HCT116 (cell line): Measurements from ENCODE around the gene GUCA2B.

Source experiments
- CEBPB ChIP-seq: IDR thresholded peaks from 2 replicates; pipeline ENCODE4 v1.6.1; 2012; ENCODE audit warnings: low read depth
- EGR1 ChIP-seq: IDR thresholded peaks from 2 replicates; pipeline ENCODE4 v1.6.1; 2012; ENCODE audit warnings: low read depth
- EZH2 ChIP-seq: fragments of 200-600 bp; sonication (generic); IDR thresholded peaks from 2 replicates; pipeline ENCODE4 v1.6.1; 2017; ENCODE audit warnings: antibody characterized with exemption, mixed run types
- JUND ChIP-seq: IDR thresholded peaks from 2 replicates; pipeline ENCODE4 v1.6.1; 2012
- POLR2A ChIP-seq: IDR thresholded peaks from 2 replicates; pipeline ENCODE4 v1.7.0; 2011; ENCODE audit warnings: borderline replicate concordance; ENCODE audit not compliant: insufficient read depth, insufficient read length; ENCODE audit errors: extremely low read depth
- POLR2AphosphoS5 ChIP-seq: IDR thresholded peaks from 2 replicates; pipeline ENCODE4 v1.6.1; 2011; ENCODE audit warnings: mild to moderate bottlenecking, low read depth, low read length, moderate library complexity
- RAD21 ChIP-seq: IDR thresholded peaks from 2 replicates; pipeline ENCODE4 v1.6.1; 2012; ENCODE audit warnings: low read depth, mild to moderate bottlenecking
- REST ChIP-seq: IDR thresholded peaks from 2 replicates; pipeline ENCODE4 v1.6.1; 2012; ENCODE audit warnings: low read depth
- SP1 ChIP-seq: IDR thresholded peaks from 2 replicates; pipeline ENCODE4 v1.6.1; 2012; ENCODE audit warnings: low read depth
- SRF ChIP-seq: IDR thresholded peaks from 2 replicates; pipeline ENCODE4 v1.6.1; 2012; ENCODE audit warnings: low read depth
- YY1 ChIP-seq: IDR thresholded peaks from 2 replicates; pipeline ENCODE4 v1.6.1; 2011; ENCODE audit warnings: low read length, low read depth, moderate library complexity, mild to moderate bottlenecking; ENCODE audit not compliant: insufficient replicate concordance; ENCODE audit errors: extremely low read depth
- ZNF274 ChIP-seq: fragments of 200-500 bp; sonication (Bioruptor generic); IDR thresholded peaks from 2 replicates; pipeline ENCODE4 v1.6.1; 2014; ENCODE audit warnings: mild to moderate bottlenecking, low read depth, low read length, inconsistent platforms
- TF ChIP-seq, protein P1 (sequence below), 3 experiments: fragments of 200-600 bp in 1 of 3; sonication (generic) in 1 of 3; IDR thresholded peaks in 2 of 3; conservative IDR thresholded peaks in 1 of 3; 2 replicates each; pipeline ENCODE4 v1.5.1; 2012 to 2017; ENCODE audit warnings: low read depth in 2 of 3, low read length in 2 of 3, antibody characterized with exemption in 1 of 3, borderline replicate concordance in 1 of 3, control low read depth in 1 of 3, mild to moderate bottlenecking in 1 of 3, mixed read lengths in 1 of 3, mixed run types in 1 of 3, moderate library complexity in 1 of 3; ENCODE audit not compliant: insufficient read depth in 1 of 3
- TF ChIP-seq, protein P2 (sequence below): IDR thresholded peaks from 2 replicates; pipeline ENCODE4 v1.6.1; 2011; ENCODE audit warnings: mild to moderate bottlenecking, low read length, moderate library complexity; ENCODE audit not compliant: insufficient replicate concordance; ENCODE audit errors: extremely low read depth

DNA sequence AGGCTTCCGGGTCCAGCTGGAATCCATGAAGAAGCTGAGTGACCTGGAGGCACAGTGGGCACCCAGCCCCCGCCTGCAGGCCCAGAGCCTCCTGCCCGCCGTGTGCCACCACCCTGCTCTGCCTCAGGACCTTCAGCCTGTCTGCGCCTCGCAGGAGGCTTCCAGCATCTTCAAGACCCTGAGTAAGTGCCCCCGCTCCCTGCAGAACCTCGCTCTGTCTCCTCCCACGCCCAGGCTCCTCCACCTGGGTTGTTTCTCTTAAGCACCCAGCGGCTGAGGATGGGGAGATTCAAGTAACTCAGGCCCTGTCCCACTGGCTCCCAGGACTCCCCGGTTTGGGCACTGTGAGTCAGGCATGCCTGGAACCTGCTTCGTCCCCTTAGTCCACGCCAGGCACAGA, 1.5 kb downstream of the GUCA2B start:
- TF ChIP-seq, protein P1, sequence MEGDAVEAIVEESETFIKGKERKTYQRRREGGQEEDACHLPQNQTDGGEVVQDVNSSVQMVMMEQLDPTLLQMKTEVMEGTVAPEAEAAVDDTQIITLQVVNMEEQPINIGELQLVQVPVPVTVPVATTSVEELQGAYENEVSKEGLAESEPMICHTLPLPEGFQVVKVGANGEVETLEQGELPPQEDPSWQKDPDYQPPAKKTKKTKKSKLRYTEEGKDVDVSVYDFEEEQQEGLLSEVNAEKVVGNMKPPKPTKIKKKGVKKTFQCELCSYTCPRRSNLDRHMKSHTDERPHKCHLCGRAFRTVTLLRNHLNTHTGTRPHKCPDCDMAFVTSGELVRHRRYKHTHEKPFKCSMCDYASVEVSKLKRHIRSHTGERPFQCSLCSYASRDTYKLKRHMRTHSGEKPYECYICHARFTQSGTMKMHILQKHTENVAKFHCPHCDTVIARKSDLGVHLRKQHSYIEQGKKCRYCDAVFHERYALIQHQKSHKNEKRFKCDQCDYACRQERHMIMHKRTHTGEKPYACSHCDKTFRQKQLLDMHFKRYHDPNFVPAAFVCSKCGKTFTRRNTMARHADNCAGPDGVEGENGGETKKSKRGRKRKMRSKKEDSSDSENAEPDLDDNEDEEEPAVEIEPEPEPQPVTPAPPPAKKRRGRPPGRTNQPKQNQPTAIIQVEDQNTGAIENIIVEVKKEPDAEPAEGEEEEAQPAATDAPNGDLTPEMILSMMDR (IDR thresholded peaks at IDR 0.05 in 2 of 3, conservative IDR thresholded peaks at IDR 0.05 in 1 of 3; ENCODE audit: borderline replicate concordance in 1 of 3, insufficient read depth in 1 of 3, low read depth in 2 of 3, low read length in 2 of 3) = no peak
- TF ChIP-seq JUND (no peak), SP1 (no peak), EZH2 (no peak), CEBPB (no peak), POLR2A (no peak), YY1 (no peak), POLR2AphosphoS5 (no peak), EGR1 (no peak), RAD21 (no peak), SRF (no peak), REST (no peak), ZNF274 (no peak)
- TF ChIP-seq, protein P2, sequence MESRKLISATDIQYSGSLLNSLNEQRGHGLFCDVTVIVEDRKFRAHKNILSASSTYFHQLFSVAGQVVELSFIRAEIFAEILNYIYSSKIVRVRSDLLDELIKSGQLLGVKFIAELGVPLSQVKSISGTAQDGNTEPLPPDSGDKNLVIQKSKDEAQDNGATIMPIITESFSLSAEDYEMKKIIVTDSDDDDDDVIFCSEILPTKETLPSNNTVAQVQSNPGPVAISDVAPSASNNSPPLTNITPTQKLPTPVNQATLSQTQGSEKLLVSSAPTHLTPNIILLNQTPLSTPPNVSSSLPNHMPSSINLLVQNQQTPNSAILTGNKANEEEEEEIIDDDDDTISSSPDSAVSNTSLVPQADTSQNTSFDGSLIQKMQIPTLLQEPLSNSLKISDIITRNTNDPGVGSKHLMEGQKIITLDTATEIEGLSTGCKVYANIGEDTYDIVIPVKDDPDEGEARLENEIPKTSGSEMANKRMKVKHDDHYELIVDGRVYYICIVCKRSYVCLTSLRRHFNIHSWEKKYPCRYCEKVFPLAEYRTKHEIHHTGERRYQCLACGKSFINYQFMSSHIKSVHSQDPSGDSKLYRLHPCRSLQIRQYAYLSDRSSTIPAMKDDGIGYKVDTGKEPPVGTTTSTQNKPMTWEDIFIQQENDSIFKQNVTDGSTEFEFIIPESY = no peak
